HUES64 (cell line): ENCODE data around the gene N4BP2.

Source experiments
- H3K27ac ChIP-seq: 2 replicates; pipeline ENCODE4 v1.7.0; 2013; ENCODE audit warnings: low read depth, low read length, inconsistent platforms
- H3K27me3 ChIP-seq: 2 replicates; pipeline ENCODE4 v1.6.1; 2013; ENCODE audit warnings: mild to moderate bottlenecking, low read length; ENCODE audit not compliant: insufficient read depth
- H3K36me3 ChIP-seq: 2 replicates; pipeline ENCODE4 v1.6.1; 2013; ENCODE audit warnings: mild to moderate bottlenecking, low read length; ENCODE audit not compliant: insufficient read depth
- H3K4me1 ChIP-seq: 2 replicates; pipeline ENCODE4 v1.6.1; 2013; ENCODE audit warnings: mild to moderate bottlenecking, low read length, moderate library complexity; ENCODE audit not compliant: insufficient read depth
- H3K4me3 ChIP-seq: 2 replicates; pipeline ENCODE4 v1.5.1; 2013; ENCODE audit warnings: mild to moderate bottlenecking, low read length, moderate library complexity
- H3K9ac ChIP-seq: 2 replicates; pipeline ENCODE4 v1.6.1; 2013; ENCODE audit warnings: mild to moderate bottlenecking, low read depth, low read length
- H3K9me3 ChIP-seq: 2 replicates; pipeline ENCODE4 v1.6.1; 2013; ENCODE audit warnings: low read depth, low read length; ENCODE audit not compliant: insufficient read depth
- WGBS: fragments of 150-250, 120-280 bp; methylation state at CpG from one replicate; pipeline ENCODE4 v1.1.7; 2013; ENCODE audit warnings: missing lambda C conversion rate; 5-methylcytosine and 5-hydroxymethylcytosine counted together

Gene N4BP2

GRCh38 chr4:40192114-40193015 is 135.7 kb downstream of the N4BP2 start:
- Histone ChIP-seq H3K27ac (no peak overlapping the region), H3K9ac (no peak overlapping the region), H3K4me3 (no peak overlapping the region), H3K9me3 (no peaks in the 10 kb centered on the region), H3K27me3 (no peaks in the 10 kb centered on the region), H3K36me3 (no peaks in the 10 kb centered on the region), H3K4me1 (peaks cover 42% of the 10 kb centered on the region)
- 59% methylated on average over 6 of the region's 8 CpGs for WGBS

- WGBS: 66% methylated on average over 4 of the region's 11 CpGs
- Histone ChIP-seq H3K9me3 (no peaks in the 10 kb centered on the region), H3K36me3 (no peaks in the 10 kb centered on the region), H3K4me3 (no peak overlapping the region), H3K27ac (no peak overlapping the region), H3K27me3 (no peaks in the 10 kb centered on the region), H3K9ac (no peak overlapping the region), H3K4me1 (peaks cover 49% of the 10 kb centered on the region)
Measured at GRCh38 chr4:40193016-40193571, 136.4 kb downstream of the N4BP2 start.

- Histone ChIP-seq H3K27me3 (no peaks in the 10 kb centered on the region), H3K9ac (no peak overlapping the region), H3K36me3 (no peaks in the 10 kb centered on the region), H3K4me1 (peaks cover 53% of the 10 kb centered on the region), H3K9me3 (no peaks in the 10 kb centered on the region), H3K27ac (no peak overlapping the region), H3K4me3 (no peak overlapping the region)
- WGBS: 93% methylated on average over 7 of the region's 7 CpGs
Measured at GRCh38 chr4:40193578-40193977, 136.9 kb downstream of the N4BP2 start.

DNA sequence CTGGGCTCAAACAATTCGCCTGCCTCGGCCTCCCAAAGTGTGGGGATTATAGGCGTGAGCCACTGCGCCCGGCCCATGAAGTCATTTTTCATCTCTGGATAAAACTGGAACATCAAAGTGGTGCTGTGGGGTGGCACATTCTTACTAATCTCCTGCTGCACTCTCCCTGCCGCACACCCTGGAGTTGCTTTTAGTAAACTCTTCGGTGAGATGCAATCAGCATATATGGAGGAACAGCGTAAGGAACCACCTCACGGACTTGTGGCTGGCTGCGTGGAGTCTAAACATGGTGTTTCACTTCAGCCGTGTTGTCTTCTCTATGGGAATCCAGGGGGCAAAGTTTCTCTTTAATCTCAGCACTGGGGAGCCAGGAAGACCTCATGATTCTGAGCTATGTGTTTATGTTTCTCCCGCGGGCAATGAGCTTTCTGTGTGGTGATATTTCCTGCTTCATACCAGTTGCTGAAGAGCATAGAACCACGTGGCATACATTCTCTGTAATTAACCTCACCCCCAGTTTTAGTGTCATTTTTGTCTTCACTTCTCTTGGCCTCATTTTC is 138.0 kb downstream of the N4BP2 start:
- 88% methylated on average over 14 of the region's 14 CpGs for WGBS
- Histone ChIP-seq H3K4me3 (no peak overlapping the region), H3K27me3 (no peaks in the 10 kb centered on the region), H3K4me1 (peaks cover 61% of the 10 kb centered on the region), H3K9me3 (no peaks in the 10 kb centered on the region), H3K27ac (no peak overlapping the region), H3K9ac (no peak overlapping the region), H3K36me3 (no peaks in the 10 kb centered on the region)

DNA sequence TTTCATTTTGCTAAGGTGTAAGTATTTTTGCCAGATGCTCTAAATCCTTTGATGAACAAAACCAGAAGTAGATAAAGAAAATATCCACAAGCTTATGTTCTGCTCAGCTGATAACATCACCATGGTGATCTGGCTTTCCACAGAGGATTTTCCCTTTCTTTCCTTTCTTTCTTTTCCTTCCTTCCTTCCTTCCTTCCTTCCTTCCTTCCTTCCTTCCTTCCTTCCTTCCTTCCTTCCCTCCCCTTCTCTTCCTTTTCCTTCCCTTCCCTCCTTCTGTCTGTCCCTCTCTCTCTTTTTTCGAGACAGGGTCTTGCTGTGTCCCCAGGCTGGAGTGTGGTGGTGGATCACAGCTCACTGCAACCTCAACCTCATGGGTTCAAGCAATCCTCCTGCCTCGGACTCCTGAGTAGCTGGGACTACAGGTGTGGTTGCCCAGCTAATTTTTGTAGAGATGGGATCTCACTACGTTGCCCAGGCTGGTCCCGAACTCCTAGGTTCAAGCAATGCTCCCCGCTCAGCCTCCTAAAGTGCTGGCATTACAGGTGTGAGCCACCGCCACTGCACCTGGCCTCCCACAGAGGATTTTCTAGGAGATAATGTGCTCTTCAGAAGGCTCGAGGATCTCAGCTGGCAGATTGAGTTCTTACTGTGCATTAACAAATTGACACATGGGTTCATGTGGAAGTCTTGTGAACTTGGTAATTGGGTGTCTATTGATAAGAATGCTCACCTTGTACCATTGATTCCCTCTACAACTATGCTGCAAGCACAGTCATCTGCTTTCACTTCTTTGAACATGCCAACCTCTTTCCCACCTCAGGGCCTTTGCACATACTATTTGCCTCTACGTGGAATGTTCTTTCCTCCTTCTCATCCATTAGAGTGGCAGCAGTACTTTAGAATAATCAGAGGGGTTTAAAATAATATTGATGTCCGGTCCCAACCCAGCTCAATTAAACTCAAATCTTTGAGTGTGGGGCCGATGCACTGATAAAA is 138.8 kb downstream of the N4BP2 start:
- Histone ChIP-seq H3K4me1 (peaks cover 67% of the 10 kb centered on the region), H3K36me3 (no peaks in the 10 kb centered on the region), H3K9me3 (no peaks in the 10 kb centered on the region), H3K27me3 (no peaks in the 10 kb centered on the region), H3K4me3 (no peak overlapping the region), H3K27ac (peak overlapping the region; percentile 64), H3K9ac (no peak overlapping the region)
- WGBS: 93% methylated on average over 10 of the region's 10 CpGs

GRCh38 chr4:40196272-40196671 is 139.6 kb downstream of the N4BP2 start:
- WGBS: 80% methylated on average over 8 of the region's 8 CpGs
- Histone ChIP-seq H3K9ac (peak overlapping the region; percentile 62), H3K4me3 (peak overlapping the region; percentile 43), H3K4me1 (peaks cover 63% of the 10 kb centered on the region), H3K36me3 (no peaks in the 10 kb centered on the region), H3K27ac (peak overlapping the region; percentile 64), H3K9me3 (no peaks in the 10 kb centered on the region), H3K27me3 (no peaks in the 10 kb centered on the region)

GRCh38 chr4:40196724-40197281 is 140.2 kb downstream of the N4BP2 start, which contains the start of gene RHOH:
Gene RHOH (plus strand): TSS chr4:40197031. CDS start chr4:40243387, 46,356 bp downstream.
- peak within 1 kb of the TSS; percentile 62 for H3K9ac ChIP-seq
- H3K36me3 ChIP-seq: no peaks in the 10 kb centered on the region
- H3K4me3 ChIP-seq: peak within 1 kb of the TSS; percentile 43
- H3K27ac ChIP-seq: peak within 1 kb of the TSS; percentile 64
- peaks cover 58% of the 10 kb centered on the region for H3K4me1 ChIP-seq
- H3K9me3 ChIP-seq: no peaks in the 10 kb centered on the region
- 31% methylated on average over 14 of the region's 14 CpGs for WGBS
- H3K27me3 ChIP-seq: no peaks in the 10 kb centered on the region

GRCh38 chr4:40197879-40198689 is 141.4 kb downstream of the N4BP2 start:
- Histone ChIP-seq H3K36me3 (no peaks in the 10 kb centered on the region), H3K27ac (no peak overlapping the region), H3K27me3 (no peaks in the 10 kb centered on the region), H3K4me1 (peaks cover 45% of the 10 kb centered on the region), H3K9me3 (no peaks in the 10 kb centered on the region), H3K4me3 (peak overlapping the region; percentile 43), H3K9ac (no peak overlapping the region; the same call in 1 of the 2 replicates)
- 86% methylated on average over 15 of the region's 15 CpGs for WGBS

DNA sequence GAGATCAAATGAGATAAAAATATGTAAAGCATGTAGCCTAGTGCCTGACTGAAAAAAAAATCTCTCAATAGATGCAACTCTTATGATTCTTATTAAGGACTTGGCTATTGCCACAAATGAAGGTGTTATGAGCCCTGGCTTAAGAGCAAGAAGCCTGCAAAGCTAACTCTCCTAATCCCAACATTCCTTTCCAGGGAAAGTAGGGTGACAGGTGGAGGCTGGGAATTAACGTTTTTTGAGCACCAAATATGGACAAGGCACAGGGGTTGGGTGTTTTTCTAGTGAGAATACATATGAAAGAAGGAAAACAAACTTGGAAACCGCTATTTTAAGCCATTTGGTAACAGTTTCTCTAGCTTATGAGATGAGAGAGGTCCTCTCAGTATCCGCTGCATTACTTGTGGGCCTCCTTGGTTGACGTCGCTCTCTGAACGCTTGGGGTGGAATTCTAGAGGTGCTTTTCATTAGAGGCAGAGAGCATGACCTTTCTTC is 142.6 kb downstream of the N4BP2 start:
- Histone ChIP-seq H3K27ac (no peak overlapping the region), H3K9me3 (no peaks in the 10 kb centered on the region), H3K4me1 (peaks cover 43% of the 10 kb centered on the region), H3K4me3 (no peak overlapping the region), H3K36me3 (no peaks in the 10 kb centered on the region), H3K27me3 (no peaks in the 10 kb centered on the region), H3K9ac (no peak overlapping the region)
- 81% methylated on average over 6 of the region's 6 CpGs for WGBS
